ENCODE results near the gene PCDH12.

DNA sequence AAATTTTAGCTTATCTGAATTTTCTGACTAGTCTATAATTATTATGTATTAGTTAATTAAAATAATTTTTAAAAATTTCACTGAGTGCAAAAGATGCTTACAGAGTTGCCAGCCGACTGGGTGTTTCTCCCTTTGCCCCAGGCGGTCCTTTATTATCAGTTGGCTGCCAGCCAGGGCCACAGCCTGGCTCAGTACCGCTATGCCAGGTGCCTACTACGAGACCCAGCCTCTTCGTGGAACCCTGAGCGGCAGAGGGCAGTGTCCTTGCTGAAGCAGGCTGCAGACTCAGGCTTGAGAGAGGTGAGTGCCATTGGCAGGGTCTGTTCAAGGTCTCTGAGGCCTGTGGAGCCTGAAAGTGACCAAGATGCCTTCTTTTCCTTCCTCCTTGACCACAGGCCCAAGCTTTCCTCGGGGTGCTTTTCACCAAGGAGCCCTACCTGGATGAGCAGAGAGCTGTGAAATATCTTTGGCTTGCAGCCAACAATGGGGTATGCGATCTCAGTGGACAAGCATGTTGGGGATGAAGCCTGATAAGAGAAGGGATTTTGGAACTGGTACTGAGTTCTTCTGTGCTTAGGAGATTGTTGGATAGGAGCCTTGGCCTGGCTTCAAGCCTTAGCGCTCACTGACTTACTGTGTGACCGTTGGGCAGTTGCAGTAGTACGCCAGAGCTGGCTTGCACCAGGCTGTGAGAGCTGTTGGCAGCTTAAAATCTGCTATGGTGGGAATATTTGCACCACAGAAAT lies 23.7 kb downstream of the PCDH12 start:
- TF ChIP-seq POLR2AphosphoS5 (IDR thresholded peaks at IDR 0.05) (no peak), EP300 (IDR thresholded peaks at IDR 0.05) (no peak), POLR2A (IDR thresholded peaks at IDR 0.05) (no peak)
- TF ChIP-seq, protein P1, sequence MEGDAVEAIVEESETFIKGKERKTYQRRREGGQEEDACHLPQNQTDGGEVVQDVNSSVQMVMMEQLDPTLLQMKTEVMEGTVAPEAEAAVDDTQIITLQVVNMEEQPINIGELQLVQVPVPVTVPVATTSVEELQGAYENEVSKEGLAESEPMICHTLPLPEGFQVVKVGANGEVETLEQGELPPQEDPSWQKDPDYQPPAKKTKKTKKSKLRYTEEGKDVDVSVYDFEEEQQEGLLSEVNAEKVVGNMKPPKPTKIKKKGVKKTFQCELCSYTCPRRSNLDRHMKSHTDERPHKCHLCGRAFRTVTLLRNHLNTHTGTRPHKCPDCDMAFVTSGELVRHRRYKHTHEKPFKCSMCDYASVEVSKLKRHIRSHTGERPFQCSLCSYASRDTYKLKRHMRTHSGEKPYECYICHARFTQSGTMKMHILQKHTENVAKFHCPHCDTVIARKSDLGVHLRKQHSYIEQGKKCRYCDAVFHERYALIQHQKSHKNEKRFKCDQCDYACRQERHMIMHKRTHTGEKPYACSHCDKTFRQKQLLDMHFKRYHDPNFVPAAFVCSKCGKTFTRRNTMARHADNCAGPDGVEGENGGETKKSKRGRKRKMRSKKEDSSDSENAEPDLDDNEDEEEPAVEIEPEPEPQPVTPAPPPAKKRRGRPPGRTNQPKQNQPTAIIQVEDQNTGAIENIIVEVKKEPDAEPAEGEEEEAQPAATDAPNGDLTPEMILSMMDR (IDR thresholded peaks at IDR 0.05): no peak
